Measurements from ENCODE around the gene ZNF121. TPM values are rescaled to one million over a fixed set of nuclear protein-coding genes. Genes with fewer than 3 reads are reported as not detected.

ZNF121 gene
- total RNA-seq (2022; extraction: Qiagen RNA extraction) = 3.0 to 4.5 TPM (median 3.0 TPM) in 5 replicates

DNA sequence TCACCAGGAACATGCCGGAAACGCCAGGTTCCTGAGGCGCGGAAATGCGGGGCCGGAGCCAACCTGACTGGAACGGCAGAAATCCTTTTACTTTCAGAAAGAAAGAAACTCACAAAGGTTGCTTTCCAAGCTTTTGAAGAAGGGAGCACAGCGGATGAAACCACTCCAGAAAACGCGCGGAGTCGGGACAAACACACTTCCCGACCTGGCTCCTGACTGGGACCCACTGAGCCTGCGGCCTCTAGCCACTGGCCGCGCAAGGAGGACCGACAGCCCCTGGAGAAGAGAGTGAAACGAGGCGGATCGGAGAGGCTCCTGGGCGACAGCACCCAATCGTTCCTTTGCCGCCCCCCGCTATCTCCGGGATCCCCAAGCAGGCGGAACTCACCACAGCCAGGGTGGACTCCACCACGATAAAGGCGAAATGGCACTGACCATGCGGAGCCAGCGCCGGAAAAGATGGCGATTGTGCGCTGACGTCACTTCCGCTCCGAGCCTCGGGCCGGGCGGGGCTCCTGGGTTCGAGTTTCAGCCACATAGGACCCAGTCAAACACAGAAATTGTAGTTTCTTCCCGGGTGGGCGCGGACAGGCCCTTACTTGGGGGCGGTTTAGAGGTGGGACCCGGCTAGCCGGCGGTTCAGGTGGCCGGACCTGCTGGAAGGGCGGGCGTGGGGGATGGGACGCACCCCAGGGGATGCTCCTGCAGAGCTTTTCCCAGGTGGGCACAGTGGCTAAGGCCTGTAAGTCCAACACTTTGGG lies at the start of gene ZNF121:
Gene ZNF121 (minus strand): TSS at position 432 of the 761 bp plus-strand sequence. CDS start 16,407 bp downstream, outside the sequence.

DNA sequence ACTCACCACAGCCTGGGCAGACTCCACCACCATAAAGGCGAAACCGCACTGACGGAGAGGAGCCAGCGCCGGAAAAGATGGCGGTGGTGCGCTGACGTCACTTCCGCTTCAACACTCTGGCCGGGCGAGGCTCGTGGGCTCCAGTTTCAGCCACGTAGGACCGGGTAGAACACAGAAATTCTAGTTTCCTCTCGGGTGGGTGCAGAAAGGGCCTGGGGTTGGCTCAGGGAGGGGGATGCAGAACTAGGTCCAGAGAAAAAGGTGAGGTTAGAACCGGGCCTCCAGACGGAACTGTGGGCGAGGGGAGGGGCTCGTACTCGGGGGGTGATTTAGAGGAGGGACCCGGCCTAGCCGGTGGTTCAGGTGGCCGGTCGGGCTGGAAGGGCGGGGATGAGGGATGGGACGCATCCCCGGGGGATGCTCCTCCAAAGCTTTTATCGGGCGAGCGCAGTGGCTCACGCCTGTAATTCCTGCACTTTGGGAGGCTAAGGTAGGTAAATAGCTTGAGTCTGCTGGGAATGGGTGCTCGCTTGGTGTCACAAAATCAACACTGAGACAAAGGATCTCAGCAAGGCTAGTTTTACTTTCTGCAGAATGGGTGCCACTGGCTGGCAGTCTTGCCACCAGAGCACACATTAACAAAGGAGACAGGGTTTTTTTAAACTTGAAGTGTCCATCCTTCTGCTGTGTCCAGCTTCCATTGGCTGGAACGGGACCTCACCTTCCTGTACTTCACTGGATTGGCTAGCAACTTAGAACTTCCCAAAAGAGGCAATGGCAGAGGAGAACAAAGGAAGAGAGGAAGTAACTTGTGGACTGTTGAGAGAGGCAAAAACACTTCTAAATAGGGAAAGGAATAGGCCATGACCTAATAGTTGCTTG lies 37.1 kb upstream of the ZNF121 start, which contains the start of gene ZNF561:
Gene ZNF561 (minus strand): TSS at position 77 of the 882 bp plus-strand sequence. CDS start 1,776 bp downstream, outside the sequence.

DNA sequence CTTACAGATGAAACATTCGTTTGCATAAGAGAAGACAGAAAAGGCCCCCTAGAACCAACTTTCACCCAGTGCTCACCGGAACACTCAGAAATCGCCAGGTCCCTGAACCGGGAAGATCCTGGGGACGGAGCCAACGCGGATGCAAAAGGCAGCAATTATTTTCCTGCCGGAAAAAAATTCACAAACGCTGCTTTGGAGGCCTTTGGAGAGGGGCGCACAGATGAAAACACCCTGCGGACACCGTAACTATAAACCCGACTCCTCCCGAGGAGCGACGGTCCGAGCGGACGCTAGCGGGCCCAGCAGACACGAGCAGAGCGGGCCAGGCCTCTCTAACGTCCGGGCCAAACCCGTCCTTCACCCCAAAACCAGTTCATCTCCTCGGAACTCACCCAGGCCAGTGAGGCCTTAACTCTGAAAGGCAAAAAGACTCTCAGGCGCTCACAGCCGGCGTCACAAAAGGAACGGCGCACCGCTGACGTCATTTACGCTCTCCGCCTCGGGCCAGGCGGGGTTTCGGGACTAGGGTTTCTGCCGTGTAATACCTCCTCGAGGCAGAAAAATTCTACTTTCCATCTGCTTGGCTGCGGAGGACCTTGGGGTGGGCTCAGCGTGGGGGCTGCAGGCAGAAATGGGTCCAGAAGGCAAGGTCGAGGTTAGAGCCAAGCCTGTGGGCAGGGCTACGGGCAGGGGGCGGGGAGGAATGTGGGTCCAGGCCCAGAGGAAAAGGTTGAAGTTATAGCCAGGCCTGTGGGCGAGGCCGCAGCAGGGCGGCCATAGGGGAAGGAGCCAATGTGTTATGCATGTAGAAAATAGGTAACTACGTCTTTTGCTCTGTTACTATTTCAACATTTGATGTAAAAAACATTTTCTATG lies 45.9 kb downstream of the ZNF121 start, which contains the start of gene ZNF426:
Gene ZNF426 (minus strand): TSS at position 463 of the 876 bp plus-strand sequence. CDS start 2,413 bp downstream, outside the sequence.

Other genes starting within 250 kb of the ZNF121 start
- 0.43 to 0.76 TPM (median 0.58 TPM) in 5 replicates for gene ZNF177, start 221.5 kb downstream of the ZNF121 start, total RNA-seq (2022; extraction: Qiagen RNA extraction)
- 2.9 to 4.4 TPM (median 3.4 TPM) in 5 replicates for gene ZNF266, start 148.9 kb downstream of the ZNF121 start, total RNA-seq (2022; extraction: Qiagen RNA extraction)
- not detected in 5 replicates for gene ZNF560, start 85.9 kb downstream of the ZNF121 start, total RNA-seq (2022; extraction: Qiagen RNA extraction)
- 0.56 to 1.4 TPM (median 0.99 TPM) in 5 replicates for gene ZNF426, start 45.9 kb downstream of the ZNF121 start, total RNA-seq (2022; extraction: Qiagen RNA extraction)
- 7.5 to 17.1 TPM (median 8.7 TPM) in 5 replicates for gene ZNF561, start 36.7 kb upstream of the ZNF121 start, total RNA-seq (2022; extraction: Qiagen RNA extraction)
- 5.2 to 9.3 TPM (median 5.9 TPM) in 5 replicates for gene ZNF562, start 90.6 kb upstream of the ZNF121 start, total RNA-seq (2022; extraction: Qiagen RNA extraction)
- 1.1 to 1.5 TPM (median 1.3 TPM) in 5 replicates for gene ZNF846, start 184.2 kb upstream of the ZNF121 start, total RNA-seq (2022; extraction: Qiagen RNA extraction)
- 13.5 to 14.4 TPM (median 14.1 TPM) in 5 replicates for gene FBXL12, start 234.6 kb upstream of the ZNF121 start, total RNA-seq (2022; extraction: Qiagen RNA extraction)
- gene UBL5, start 243.4 kb upstream of the ZNF121 start, total RNA-seq (2022; extraction: Qiagen RNA extraction) = 389 to 450 TPM (median 420 TPM) in 5 replicates

Data from A549 treated with Hydrocortisone at 1 μM for 4 hours (cell line).